ENCODE measurements around the gene SH3BP2. TPM values are rescaled to one million over a fixed set of nuclear protein-coding genes. Genes with fewer than 3 reads are reported as not detected.

Gene SH3BP2
- polyA plus RNA-seq, 1 of the 3 experiments (the other 2 are of a cell fraction) = 25.2 TPM

DNA sequence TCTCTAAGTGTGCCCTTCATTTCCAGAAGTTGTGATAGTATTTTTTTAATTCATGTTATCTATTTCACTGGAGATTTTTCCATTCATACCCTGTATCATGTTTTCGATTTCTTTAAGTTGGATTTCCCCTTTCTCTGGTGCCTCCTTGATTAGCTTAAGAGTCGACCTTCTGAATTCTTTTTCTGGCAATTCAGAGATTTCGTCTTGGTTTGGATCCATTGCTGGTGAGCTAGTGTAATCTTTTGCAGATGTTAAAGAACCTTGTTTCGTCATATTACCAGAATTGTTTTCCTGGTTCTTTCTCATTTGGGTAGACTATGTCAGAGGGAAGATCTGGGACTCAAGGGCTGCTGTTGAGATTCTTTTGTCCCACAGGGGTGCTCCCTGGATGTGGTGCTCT is 9.1 kb upstream of the SH3BP2 start:
- no peak overlapping the region for H3K27ac ChIP-seq (ENCODE audit: low read depth in 2 of 2, low read length in 1 of 2)
- H3K9me3 ChIP-seq = no peaks in the 10 kb centered on the region
- 35% methylated on average over 4 of the region's 4 CpGs for WGBS (ENCODE audit: low lambda C conversion rate)
- DNase-seq = no peak
- H2AFZ ChIP-seq (ENCODE audit: low read depth) = no peak overlapping the region
- H3K9me2 ChIP-seq = no peaks in the 10 kb centered on the region
- ChIA-PET CTCF (no interaction called here), POLR2A (no interaction called here)
- no peak overlapping the region for H3K4me2 ChIP-seq
- no peaks in the 10 kb centered on the region for H3K79me2 ChIP-seq (ENCODE audit: insufficient read depth)
- H3K36me3 ChIP-seq (replicated peaks in 1 of 2; ENCODE audit: control insufficient read depth in 1 of 2, insufficient read depth in 2 of 2, low read length in 1 of 2) = no peaks in the 10 kb centered on the region
- no peak overlapping the region for H3K9ac ChIP-seq
- TF ChIP-seq, protein P1, sequence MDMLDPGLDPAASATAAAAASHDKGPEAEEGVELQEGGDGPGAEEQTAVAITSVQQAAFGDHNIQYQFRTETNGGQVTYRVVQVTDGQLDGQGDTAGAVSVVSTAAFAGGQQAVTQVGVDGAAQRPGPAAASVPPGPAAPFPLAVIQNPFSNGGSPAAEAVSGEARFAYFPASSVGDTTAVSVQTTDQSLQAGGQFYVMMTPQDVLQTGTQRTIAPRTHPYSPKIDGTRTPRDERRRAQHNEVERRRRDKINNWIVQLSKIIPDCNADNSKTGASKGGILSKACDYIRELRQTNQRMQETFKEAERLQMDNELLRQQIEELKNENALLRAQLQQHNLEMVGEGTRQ (IDR thresholded peaks at IDR 0.05; ENCODE audit: borderline replicate concordance, low read depth, low read length) = no peak
- TF ChIP-seq ZBTB33 (IDR thresholded peaks at IDR 0.05; ENCODE audit: borderline replicate concordance, low read depth) (no peak), FOSL2 (IDR thresholded peaks at IDR 0.05; ENCODE audit: borderline replicate concordance, low read depth) (no peak), USF1 (IDR thresholded peaks at IDR 0.05; ENCODE audit: borderline replicate concordance, low read depth) (no peak), TAF1 (IDR thresholded peaks at IDR 0.05; ENCODE audit: borderline replicate concordance, low read depth, low read length) (no peak), SIN3A (IDR thresholded peaks at IDR 0.05; ENCODE audit: borderline replicate concordance, low read depth, low read length) (no peak), SMC3 (IDR thresholded peaks at IDR 0.05; ENCODE audit: low read depth, low read length) (no peak), TEAD4 (IDR thresholded peaks at IDR 0.05; ENCODE audit: borderline replicate concordance, insufficient read depth) (no peak), NFIC (IDR thresholded peaks at IDR 0.05; ENCODE audit: borderline replicate concordance) (no peak)
- H3K4me1 ChIP-seq (ENCODE audit: control insufficient read depth in 1 of 2, insufficient read depth in 2 of 2, low read depth in 1 of 2, low read length in 1 of 2) = peaks cover 0 to 15% of the 10 kb centered on the region in 2 experiments; a peak in 1 of 4 replicates
- H3K27me3 ChIP-seq (ENCODE audit: insufficient read depth) = no peaks in the 10 kb centered on the region
- H3K4me3 ChIP-seq (ENCODE audit: low read depth in 2 of 2, low read length in 1 of 2) = no peak overlapping the region
- peaks cover 4% of the 10 kb centered on the region for H3F3A ChIP-seq (replicated peaks; ENCODE audit: insufficient read depth)
- no peaks in the 10 kb centered on the region for H4K20me1 ChIP-seq (ENCODE audit: insufficient read depth)

- H3K9me3 ChIP-seq = no peaks in the 10 kb centered on the region
- ChIA-PET POLR2A (no interaction called here), CTCF (no interaction called here)
- H2AFZ ChIP-seq (ENCODE audit: low read depth) = no peak overlapping the region
- 72% methylated on average over 4 of the region's 4 CpGs for WGBS (ENCODE audit: low lambda C conversion rate)
- no peak overlapping the region for H3K9ac ChIP-seq
- no peak overlapping the region for H3K4me3 ChIP-seq (ENCODE audit: low read depth in 2 of 2, low read length in 1 of 2)
- no peaks in the 10 kb centered on the region for H3K27me3 ChIP-seq (ENCODE audit: insufficient read depth)
- H3K4me1 ChIP-seq (ENCODE audit: control insufficient read depth in 1 of 2, insufficient read depth in 2 of 2, low read depth in 1 of 2, low read length in 1 of 2) = peaks cover 0 to 17% of the 10 kb centered on the region in 2 experiments; a peak in 1 of 4 replicates
- H3K4me2 ChIP-seq = no peak overlapping the region
- H3F3A ChIP-seq (replicated peaks; ENCODE audit: insufficient read depth) = peaks cover 4% of the 10 kb centered on the region
- H3K36me3 ChIP-seq (replicated peaks in 1 of 2; ENCODE audit: control insufficient read depth in 1 of 2, insufficient read depth in 2 of 2, low read length in 1 of 2) = no peaks in the 10 kb centered on the region
- no peak for DNase-seq
- H3K27ac ChIP-seq (ENCODE audit: low read depth in 2 of 2, low read length in 1 of 2) = no peak overlapping the region
- no peaks in the 10 kb centered on the region for H3K79me2 ChIP-seq (ENCODE audit: insufficient read depth)
- TF ChIP-seq, protein P2, sequence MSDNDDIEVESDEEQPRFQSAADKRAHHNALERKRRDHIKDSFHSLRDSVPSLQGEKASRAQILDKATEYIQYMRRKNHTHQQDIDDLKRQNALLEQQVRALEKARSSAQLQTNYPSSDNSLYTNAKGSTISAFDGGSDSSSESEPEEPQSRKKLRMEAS (IDR thresholded peaks at IDR 0.05; ENCODE audit: low read depth) = no peak
- TF ChIP-seq TEAD4 (IDR thresholded peaks at IDR 0.05; ENCODE audit: borderline replicate concordance, insufficient read depth) = no peak
- TF ChIP-seq CHD2 (IDR thresholded peaks at IDR 0.05; ENCODE audit: low read length, partially characterized antibody) = no peak
- TF ChIP-seq FOXJ3 (CRISPR knock-in tag; IDR thresholded peaks at IDR 0.05) = no peak
- TF ChIP-seq NRF1 (IDR thresholded peaks at IDR 0.05; ENCODE audit: low read depth, low read length) = no peak
- no peak for TF ChIP-seq SIN3A (IDR thresholded peaks at IDR 0.05; ENCODE audit: borderline replicate concordance, low read depth, low read length)
- TF ChIP-seq, protein P3, sequence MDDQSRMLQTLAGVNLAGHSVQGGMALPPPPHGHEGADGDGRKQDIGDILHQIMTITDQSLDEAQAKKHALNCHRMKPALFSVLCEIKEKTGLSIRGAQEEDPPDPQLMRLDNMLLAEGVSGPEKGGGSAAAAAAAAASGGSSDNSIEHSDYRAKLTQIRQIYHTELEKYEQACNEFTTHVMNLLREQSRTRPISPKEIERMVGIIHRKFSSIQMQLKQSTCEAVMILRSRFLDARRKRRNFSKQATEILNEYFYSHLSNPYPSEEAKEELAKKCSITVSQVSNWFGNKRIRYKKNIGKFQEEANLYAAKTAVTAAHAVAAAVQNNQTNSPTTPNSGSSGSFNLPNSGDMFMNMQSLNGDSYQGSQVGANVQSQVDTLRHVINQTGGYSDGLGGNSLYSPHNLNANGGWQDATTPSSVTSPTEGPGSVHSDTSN (IDR thresholded peaks at IDR 0.05) = no peak
- no peak for TF ChIP-seq JUND (IDR thresholded peaks at IDR 0.05)
- TF ChIP-seq FOSL2 (IDR thresholded peaks at IDR 0.05; ENCODE audit: borderline replicate concordance, low read depth) = no peak
- no peak for TF ChIP-seq SMC3 (IDR thresholded peaks at IDR 0.05; ENCODE audit: low read depth, low read length)
- no peak for TF ChIP-seq USF1 (IDR thresholded peaks at IDR 0.05; ENCODE audit: borderline replicate concordance, low read depth)
- H3K9me2 ChIP-seq = no peaks in the 10 kb centered on the region
- no peaks in the 10 kb centered on the region for H4K20me1 ChIP-seq (ENCODE audit: insufficient read depth)
These were observed 7.3 kb upstream of the SH3BP2 start for GRCh38 chr4:2785613-2786012.

Data from SK-N-SH (cell line).